A549 (cell line): ENCODE measurements around the gene TAAR9. TPM values are rescaled to one million over a fixed set of nuclear protein-coding genes. Genes with fewer than 3 reads are reported as not detected.

ENCODE experiments used
- ATAC-seq, 2 experiments: fragments of 200-7000 bp in 1 of 2; fragments of >200 bp in 1 of 2; cut with Nextera tagmentation in 1 of 2; cut with Tn5 transposase in 1 of 2; 3 replicates each; pipeline versions ENCODE4 v1.8.0 to v1.9.1; 2018 to 2020; ENCODE audit warnings: mild to moderate bottlenecking in 1 of 2, moderate library complexity in 1 of 2
- CTCF ChIA-PET: fragments of 300-600 bp; sonication (Branson Sonifier 250); formaldehyde crosslinking; extraction: SDS; loops from one replicate; lab custom pipeline; 2021; ENCODE audit warnings: antibody characterized with exemption, inconsistent platforms; lab: Yijun Ruan, JAX
- POLR2A ChIA-PET: fragments of 350-600 bp; formaldehyde crosslinking; extraction: SDS; loops from one replicate; lab custom pipeline; 2021; ENCODE audit warnings: antibody characterized with exemption, inconsistent platforms; lab: Yijun Ruan, JAX
- DNase-seq, 2 experiments: peaks; one replicate each; pipeline versions ENCODE4 v3.0.0 to v3.0.0-alpha.2; 2011 to 2016; ENCODE audit warnings: low read depth in 1 of 2, low spot score in 1 of 2
- FAIRE-seq: peaks from 2 replicates; lab custom pipeline; 2011; peaks lifted over from hg19 to GRCh38; lab: Jason Lieb, UNC
- H3K27ac ChIP-seq, 2 experiments: fragments of >200 bp; sonication (Bioruptor Twin); formaldehyde crosslinking; 3 replicates each; pipeline ENCODE4 v1.5.1; 2016 to 2017
- H3K4me1 ChIP-seq: fragments of >200 bp; sonication (Bioruptor Twin); formaldehyde crosslinking; 3 replicates; pipeline ENCODE4 v1.6.1; 2016
- H3K4me2 ChIP-seq: fragments of >200 bp; sonication (Bioruptor Twin); formaldehyde crosslinking; 3 replicates; pipeline ENCODE4 v1.6.1; 2016
- H3K4me3 ChIP-seq: fragments of >200 bp; sonication (Bioruptor Twin); formaldehyde crosslinking; 3 replicates; pipeline ENCODE4 v1.5.1; 2016
- H3K9me3 ChIP-seq: fragments of >200 bp; sonication (Bioruptor Twin); formaldehyde crosslinking; 3 replicates; pipeline ENCODE4 v1.6.1; 2016
- ATOH8 ChIP-seq: fragments of 250-450 bp; sonication (Bioruptor Pico); IDR thresholded peaks from 2 replicates; pipeline ENCODE4 v1.5.0; 2020; ENCODE audit warnings: low read depth, mild to moderate bottlenecking, moderate library complexity
- BCL3 ChIP-seq: fragments of >200 bp; sonication (Bioruptor Twin); formaldehyde crosslinking; IDR thresholded peaks from 3 replicates; pipeline ENCODE4 v1.6.1; 2016
- CBX2 ChIP-seq: fragments of 200-600 bp; sonication (generic); IDR thresholded peaks from 2 replicates; pipeline ENCODE4 v1.6.1; 2016; ENCODE audit warnings: low read depth, mild to moderate bottlenecking, borderline replicate concordance
- CEBPB ChIP-seq, 2 experiments: fragments of >200 bp in 1 of 2; sonication (Bioruptor Twin) in 1 of 2; formaldehyde crosslinking in 1 of 2; IDR thresholded peaks; 2 replicates each; pipeline ENCODE4 v1.6.1; 2012 to 2016
- CTCF ChIP-seq: fragments of >200 bp; sonication (Bioruptor Twin); formaldehyde crosslinking; IDR thresholded peaks from 3 replicates; pipeline ENCODE4 v1.5.1; 2016
- E2F6 ChIP-seq: IDR thresholded peaks from 2 replicates; pipeline ENCODE4 v1.6.1; 2012; ENCODE audit warnings: low read depth, borderline replicate concordance
- EHF ChIP-seq: fragments of 250-450 bp; sonication (Bioruptor Pico); IDR thresholded peaks from 2 replicates; pipeline ENCODE4 v1.5.0; 2020; ENCODE audit warnings: mild to moderate bottlenecking
- GATA3 ChIP-seq: IDR thresholded peaks from 2 replicates; pipeline ENCODE4 v1.6.1; 2012; ENCODE audit warnings: borderline replicate concordance
- HDAC2 ChIP-seq: fragments of 200-600 bp; sonication (generic); IDR thresholded peaks from 2 replicates; pipeline ENCODE4 v1.6.1; 2016
- HOXB13 ChIP-seq: fragments of 250-450 bp; sonication (Bioruptor Pico); IDR thresholded peaks from 2 replicates; pipeline ENCODE4 v1.5.0; 2020; ENCODE audit warnings: low read depth, mild to moderate bottlenecking, moderate library complexity
- JUNB ChIP-seq: fragments of >200 bp; sonication (Bioruptor Twin); formaldehyde crosslinking; IDR thresholded peaks from 2 replicates; pipeline ENCODE4 v1.6.1; 2016
- KDM1A ChIP-seq: fragments of 200-600 bp; sonication (generic); IDR thresholded peaks from 2 replicates; pipeline ENCODE4 v1.6.1; 2016; ENCODE audit warnings: low read depth, mild to moderate bottlenecking
- NPAS2 ChIP-seq: fragments of 250-450 bp; sonication (Bioruptor Pico); IDR thresholded peaks from 2 replicates; pipeline ENCODE4 v1.8.0; 2022; ENCODE audit warnings: mild to moderate bottlenecking, moderate library complexity, borderline replicate concordance
- NR3C1 ChIP-seq: fragments of >200 bp; sonication (Bioruptor Twin); formaldehyde crosslinking; IDR thresholded peaks from 3 replicates; pipeline ENCODE4 v1.6.1; 2017
- POLR2AphosphoS2 ChIP-seq: conservative IDR thresholded peaks from 2 replicates; pipeline ENCODE4 v1.6.1; 2012; ENCODE audit warnings: low read length, improper control_type of control experiment, inconsistent platforms
- RCOR1 ChIP-seq: fragments of 150-350 bp; IDR thresholded peaks from 2 replicates; pipeline ENCODE4 v1.6.1; 2014; ENCODE audit warnings: antibody characterized with exemption, low read length, low read depth
- REST ChIP-seq: fragments of 200-600 bp; sonication (generic); IDR thresholded peaks from 2 replicates; pipeline ENCODE4 v1.6.1; 2016; ENCODE audit warnings: antibody characterized with exemption, mild to moderate bottlenecking, moderate library complexity
- SREBF2 ChIP-seq: fragments of 450-650 bp; IDR thresholded peaks from 2 replicates; pipeline ENCODE4 v1.6.1; 2014; ENCODE audit warnings: mild to moderate bottlenecking, moderate library complexity
- ZSCAN20 ChIP-seq: fragments of 250-450 bp; sonication (Bioruptor Pico); IDR thresholded peaks from 2 replicates; pipeline ENCODE4 v1.8.0; 2022; ENCODE audit warnings: mild to moderate bottlenecking, moderate library complexity
- WGBS: methylation state at CpG from one replicate; pipeline ENCODE4 v1.1.6; 2017; ENCODE audit errors: missing lambda C conversion rate; 5-methylcytosine and 5-hydroxymethylcytosine counted together
- polyA plus RNA-seq, 4 experiments: library from polyadenylated mRNA; depleted of rRNA in 3 of 4; stranded (reverse); fragments of >200 nt; fragmentation: RNase III in 1 of 4; extraction: RNeasy Plus Mini Kit Qiagen cat#74134 plus additional on column Dnase treatment in 1 of 4; gene quantifications; 2 replicates in 3 of 4; 3 replicates in 1 of 4; pipeline ENCODE4 v1.2.3, GENCODE V29; 2011 to 2017

Gene TAAR9
- polyA plus RNA-seq, 2 of the 4 experiments (the other 2 are of a cell fraction) = not detected

- no peak for TF ChIP-seq REST
- no peak for TF ChIP-seq HOXB13
Measured at GRCh38 chr6:132489376-132489775, 48.7 kb upstream of the TAAR9 start (continued).

- Histone ChIP-seq H3K4me3 (no peak overlapping the region), H3K4me2 (no peak overlapping the region), H3K4me1 (no peaks in the 10 kb centered on the region), H3K27ac (no peak overlapping the region), H3K9me3 (no peaks in the 10 kb centered on the region)
- ATAC-seq (no peak), DNase-seq (no peak), FAIRE-seq (no peak)
- WGBS = 81% methylated on average over 6 of the region's 6 CpGs
- TF ChIP-seq HDAC2 = no peak
- TF ChIP-seq POLR2AphosphoS2 = no peak
- TF ChIP-seq ZSCAN20 (CRISPR knock-in tag) = no peak
- no peak for TF ChIP-seq SREBF2
- TF ChIP-seq CBX2 = no peak
- no peak for TF ChIP-seq CEBPB (IDR thresholded peaks at IDR 0.05)
- TF ChIP-seq JUNB = no peak
- TF ChIP-seq GATA3 = no peak
- no peak for TF ChIP-seq EHF (CRISPR knock-in tag)
- TF ChIP-seq BCL3 = no peak
- no peak for TF ChIP-seq RCOR1
- no peak for TF ChIP-seq E2F6
- no peak for TF ChIP-seq ATOH8 (CRISPR knock-in tag)
- no peak for TF ChIP-seq NPAS2 (CRISPR knock-in tag)
- no peak for TF ChIP-seq KDM1A
- TF ChIP-seq CTCF = no peak
- no peak for TF ChIP-seq NR3C1
- ChIA-PET CTCF (interaction anchor here (1.0 to 13.0 kb wide), 3 partner anchors 194 to 575 kb away, joined by 3 to 136 read pairs (median 3); no protein-coding TSS in a partner anchor), POLR2A (no interaction called here)
Measured at GRCh38 chr6:132490024-132490423, 48.1 kb upstream of the TAAR9 start.
